Stimulated activated CD4-positive, alpha-beta T cell treated with anti-CD3 and anti-CD28 coated beads, TNF-alpha, amount 100 ng/mL, for 24 hours (primary cell): ENCODE measurements around the gene ARMC6.

Experiments used
- DNase-seq, 3 experiments: peaks; one replicate each; pipeline ENCODE4 v3.0.0-alpha.2; 2020; ENCODE audit warnings: low read depth in 3 of 3

ARMC6 gene

GRCh38 chr19:19054315-19054938 lies 21.0 kb downstream of the ARMC6 start:
- no peak for DNase-seq

- no peak for DNase-seq
Observed at GRCh38 chr19:19054939-19055440, 21.6 kb downstream of the ARMC6 start.

GRCh38 chr19:19055701-19056100 lies 22.3 kb downstream of the ARMC6 start:
- no peak for DNase-seq

DNA sequence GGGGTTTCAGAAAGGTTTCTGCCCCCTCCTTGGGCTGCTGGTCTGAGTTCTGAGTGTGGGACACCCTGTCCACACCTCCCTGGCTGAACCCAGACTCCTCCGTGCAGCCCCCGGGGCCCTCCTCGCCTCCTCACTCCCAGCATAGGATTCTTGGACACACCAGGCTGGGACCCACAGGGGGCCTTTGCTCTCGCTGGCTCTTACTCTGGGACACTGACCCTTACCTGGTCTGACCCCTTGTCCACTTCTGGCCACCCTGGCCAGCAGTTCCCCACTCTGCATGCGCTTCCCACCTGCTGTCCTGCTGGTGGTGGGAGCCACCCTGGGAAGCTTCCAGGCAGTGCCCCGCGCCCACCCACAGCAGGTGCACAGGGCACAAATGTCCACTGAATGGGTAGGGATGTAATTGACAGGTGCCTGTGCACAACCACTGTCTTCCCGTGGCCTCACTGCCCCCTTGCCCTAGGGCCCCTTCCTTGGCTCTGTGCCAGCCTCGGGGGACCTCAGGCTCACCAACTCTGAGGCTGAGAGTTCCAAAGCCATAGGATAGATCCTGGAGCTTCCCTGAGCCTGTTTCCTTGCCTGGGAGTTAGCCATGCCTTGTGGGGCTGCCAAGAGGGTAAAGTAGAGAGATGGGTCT lies 23.4 kb downstream of the ARMC6 start:
- no peak for DNase-seq

- no peak for DNase-seq
Observed at GRCh38 chr19:19057317-19057716, 23.9 kb downstream of the ARMC6 start.

DNA sequence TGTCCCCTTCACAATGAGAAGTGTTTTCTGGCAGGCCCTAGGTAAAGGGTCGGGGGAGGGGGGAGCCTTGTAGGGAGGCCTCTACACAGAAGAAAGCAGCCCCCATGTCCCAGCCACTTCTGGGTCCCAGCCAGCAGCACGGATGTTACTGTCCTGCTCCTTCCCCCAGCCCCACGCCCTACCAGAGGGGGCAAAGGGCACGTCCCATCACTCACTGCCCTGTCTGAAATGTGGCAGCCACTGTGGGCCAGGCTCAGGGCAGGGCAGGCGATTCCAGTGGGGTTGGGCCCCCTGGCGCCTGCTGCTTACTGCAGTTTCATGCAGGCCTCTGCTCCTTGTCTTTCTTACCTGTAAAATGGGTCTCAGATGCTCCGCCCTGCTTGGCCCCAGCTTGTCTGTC lies 24.3 kb downstream of the ARMC6 start:
- no peak for DNase-seq

GRCh38 chr19:19059018-19059836 lies 25.8 kb downstream of the ARMC6 start:
- no peak for DNase-seq

DNA sequence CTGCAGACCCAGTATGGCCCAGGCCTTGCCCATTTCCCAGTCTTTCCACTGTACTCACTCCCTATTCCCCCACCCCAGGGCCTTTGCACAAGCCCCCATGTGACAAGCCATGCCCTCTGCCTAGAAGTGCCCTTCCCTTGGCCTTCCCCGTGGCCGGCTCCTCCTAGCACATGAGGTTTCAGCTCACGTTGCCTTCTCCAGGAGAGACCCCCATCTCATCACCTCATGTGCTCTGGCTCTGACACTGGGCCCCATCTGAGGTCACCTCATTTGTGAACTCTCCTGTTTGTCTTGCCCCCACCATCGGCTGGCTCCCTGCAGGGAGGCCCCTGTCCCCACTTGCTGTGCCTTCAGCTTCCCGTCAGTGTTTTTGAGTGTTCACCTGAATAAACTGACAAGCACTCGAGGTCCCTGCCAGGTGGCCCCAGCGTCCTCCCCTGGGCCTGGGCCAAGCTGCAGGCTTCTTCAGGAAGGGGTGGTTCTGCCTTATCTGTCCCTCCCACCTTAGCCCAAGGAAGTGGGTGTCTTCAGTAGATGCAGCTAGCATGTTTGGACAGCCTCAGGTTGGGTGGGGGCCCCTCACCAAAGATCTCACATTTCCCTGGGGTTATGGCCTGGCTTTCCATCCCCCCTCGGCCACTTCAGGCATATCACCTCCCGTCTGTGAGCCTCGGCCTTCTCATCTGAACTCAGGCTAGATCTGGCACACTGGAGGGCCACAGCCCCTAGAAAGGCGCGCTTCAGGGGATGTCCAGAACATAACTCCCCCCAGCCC lies 26.6 kb downstream of the ARMC6 start:
- DNase-seq, result no peak

- DNase-seq, result no peak
Observed at GRCh38 chr19:19061506-19061905, 28.1 kb downstream of the ARMC6 start.

- peak in 1 of 3 experiments; percentile 40 for DNase-seq
Observed at GRCh38 chr19:19062454-19063182, 29.2 kb downstream of the ARMC6 start.

DNA sequence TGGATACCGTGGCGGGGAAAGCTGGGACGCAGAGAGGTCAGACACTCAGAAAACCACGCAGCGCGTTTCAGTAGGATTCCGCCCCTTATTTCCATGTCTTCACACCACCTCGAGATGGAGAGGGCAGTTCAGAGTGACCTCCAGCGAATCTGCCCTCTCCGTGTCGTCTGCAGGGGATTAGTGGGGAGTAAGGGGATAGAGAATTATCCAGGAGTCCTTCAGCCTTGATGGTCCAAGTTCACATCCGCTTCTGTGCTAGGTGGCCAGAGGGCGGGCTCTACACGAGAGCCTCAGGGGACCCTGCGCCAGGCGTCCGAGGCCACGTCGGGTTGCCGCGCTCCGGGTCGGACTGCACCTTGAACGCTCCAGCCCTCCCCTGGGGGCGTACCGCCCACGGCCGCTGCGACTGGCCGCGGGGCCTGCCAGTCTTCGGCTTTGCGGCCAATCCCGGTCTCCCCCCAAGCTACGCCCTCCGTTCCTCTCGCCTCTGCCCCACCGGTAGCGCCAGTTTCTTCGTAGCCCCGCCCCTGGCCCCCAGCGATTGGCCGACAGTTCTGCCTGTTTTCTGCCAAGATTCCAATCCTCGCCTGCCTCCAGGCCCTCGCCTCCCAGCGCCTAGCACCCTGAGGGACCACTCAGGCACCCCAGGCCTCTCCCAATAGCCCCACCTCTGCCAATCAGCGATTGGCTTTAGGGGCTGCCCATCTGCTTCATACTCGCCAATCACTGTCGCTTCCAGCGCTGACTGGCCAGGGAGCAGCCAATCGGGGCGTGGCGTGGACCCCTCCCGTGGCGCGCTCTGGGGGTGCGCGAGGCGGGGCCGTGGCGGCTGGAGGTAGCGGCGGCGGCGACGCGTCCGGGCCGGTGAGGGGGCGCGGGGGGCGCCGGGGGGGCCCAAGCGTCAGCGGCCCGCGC lies 30.0 kb downstream of the ARMC6 start, which contains the start of gene SLC25A42:
TSS of gene SLC25A42 (plus strand) at position 812 of the 915 bp plus-strand sequence. CDS start 32,131 bp downstream, outside the sequence.
- DNase-seq, result peak; percentile 96 to 99 (median 98)

GRCh38 chr19:19064098-19064722 lies 30.8 kb downstream of the ARMC6 start:
- peak in 1 of 3 experiments; percentile 24 for DNase-seq

DNA sequence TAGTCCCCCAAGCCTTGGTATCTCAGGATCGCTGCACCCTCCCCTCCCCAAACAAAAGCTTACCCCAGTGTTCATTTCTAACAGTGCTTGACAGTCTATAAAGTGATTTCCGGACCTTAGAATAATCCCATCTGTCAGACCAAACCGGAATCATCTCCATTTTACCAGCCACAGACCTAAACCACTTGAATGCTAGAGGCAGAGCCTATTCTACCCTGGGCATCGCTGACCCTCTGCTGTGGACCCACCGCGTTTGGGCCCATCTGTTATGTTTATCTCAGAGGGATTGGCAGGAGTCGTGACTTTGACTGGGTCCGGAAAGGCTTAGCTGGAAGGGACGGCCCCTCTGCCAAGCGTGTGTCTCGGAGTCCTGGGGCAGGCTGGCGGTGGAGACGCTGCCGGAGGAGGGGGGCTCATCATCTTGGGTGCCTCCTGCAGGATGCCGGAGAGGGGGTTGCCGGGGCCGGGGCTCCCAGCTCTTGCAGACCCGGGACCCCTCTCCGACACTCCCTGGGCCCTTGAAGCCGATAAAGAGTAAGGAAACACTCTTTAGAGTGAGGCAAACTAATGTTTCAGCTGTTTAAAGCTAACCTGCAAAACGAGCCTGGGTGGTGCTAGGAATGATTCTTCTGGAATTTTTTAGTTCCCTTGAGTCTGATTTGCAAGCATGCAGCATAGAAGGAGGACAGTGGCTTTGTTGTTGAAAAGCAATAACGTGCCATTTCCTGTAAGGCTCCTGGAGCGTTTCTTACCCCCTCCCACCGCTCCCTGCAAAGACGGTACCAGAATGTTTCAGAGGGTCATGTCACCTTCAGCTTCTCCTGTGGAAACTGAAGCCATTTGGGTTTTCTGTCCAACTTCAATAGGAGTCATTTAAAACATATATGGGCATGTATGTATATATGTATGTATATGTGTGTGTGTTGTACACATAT lies 31.7 kb downstream of the ARMC6 start:
- DNase-seq, result peak in 2 of 3 experiments; percentile 19 to 41

- DNase-seq, result no peak
Observed at GRCh38 chr19:19067276-19068072, 34.1 kb downstream of the ARMC6 start.

GRCh38 chr19:19068659-19069654 lies 35.6 kb downstream of the ARMC6 start:
- DNase-seq, result no peak

DNA sequence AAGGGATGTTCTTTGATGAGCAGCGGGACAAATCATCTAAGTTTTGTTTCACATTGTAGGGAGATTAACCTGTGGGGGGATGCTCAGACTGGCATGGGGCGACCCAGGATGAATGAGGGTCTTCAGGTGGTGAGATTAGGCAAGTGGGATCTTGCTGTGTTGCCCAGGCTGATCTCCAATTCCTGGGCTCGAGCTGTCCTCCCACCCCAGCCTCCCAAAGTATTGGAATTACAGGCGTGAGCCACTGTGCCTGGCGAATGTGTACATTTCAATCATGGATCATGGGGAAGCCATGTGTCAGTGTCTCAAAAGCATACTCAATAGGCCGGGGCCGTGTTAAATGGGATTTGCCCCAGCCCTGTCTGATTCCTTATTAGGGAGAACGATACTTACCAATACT lies 38.5 kb downstream of the ARMC6 start:
- no peak for DNase-seq
